ENCODE results near the gene ACAA2. TPM values are rescaled to one million over a fixed set of nuclear protein-coding genes. Genes with fewer than 3 reads are reported as not detected.

The ACAA2 gene
- 287 TPM for total RNA-seq
- long read RNA-seq, transcript ACAA2-201 (10 exons, 3,350 nt) = major isoform, 264 of 295 reads
- long read RNA-seq, partial matches to known transcripts = 9 of 295 reads
- long read RNA-seq, other reads (novel, unspliced or antisense) = 20 of 295 reads

GRCh38 chr18:49813319-49814146 lies at the start of gene ACAA2:
Gene ACAA2, minus strand, starts transcription at chr18:49813533. Its CDS starts 49 bp downstream, at chr18:49813484.
- H3K27me3 ChIP-seq (ENCODE audit: low read depth) = no peaks in the 10 kb centered on the region
- peak within 1 kb of the TSS; percentile 98 for H3K27ac ChIP-seq (replicated peaks)
- TF ChIP-seq CTCF (IDR thresholded peaks at IDR 0.05; ENCODE audit: borderline replicate concordance) = no peak
- H3K36me3 ChIP-seq = no peaks in the 10 kb centered on the region
- DNase-seq = peak; percentile 90
- intact Hi-C loops (cut with micrococcal nuclease) = no loop called here
- H3K4me3 ChIP-seq = peak within 1 kb of the TSS; percentile 84
- peaks cover 43% of the 10 kb centered on the region for H3K4me1 ChIP-seq
- H3K9me3 ChIP-seq (replicated peaks) = peaks cover 11% of the 10 kb centered on the region

- H3K4me1 ChIP-seq = peaks cover 3% of the 10 kb centered on the region
- intact Hi-C loops (cut with micrococcal nuclease) = loop anchor here (5.0 kb wide), 1 partner anchor 351 kb away; no protein-coding TSS in a partner anchor
- no peak overlapping the region for H3K27ac ChIP-seq (replicated peaks)
- no peak overlapping the region for H3K4me3 ChIP-seq
- no peaks in the 10 kb centered on the region for H3K9me3 ChIP-seq (replicated peaks)
- TF ChIP-seq CTCF (IDR thresholded peaks at IDR 0.05; ENCODE audit: borderline replicate concordance) = no peak
- DNase-seq = no peak
- peaks cover 21% of the 10 kb centered on the region for H3K27me3 ChIP-seq (ENCODE audit: low read depth)
- H3K36me3 ChIP-seq = no peaks in the 10 kb centered on the region
Observed at GRCh38 chr18:49862656-49863385, 49.5 kb upstream of the ACAA2 start.

GRCh38 chr18:49861659-49862058 lies 48.3 kb upstream of the ACAA2 start:
- intact Hi-C loops (cut with micrococcal nuclease) = loop anchor here (5.0 kb wide), 1 partner anchor 349 kb away; no protein-coding TSS in a partner anchor
- Histone ChIP-seq H3K27me3 (ENCODE audit: low read depth) (peaks cover 21% of the 10 kb centered on the region), H3K27ac (replicated peaks) (no peak overlapping the region), H3K36me3 (no peaks in the 10 kb centered on the region), H3K9me3 (replicated peaks) (no peaks in the 10 kb centered on the region), H3K4me3 (no peak overlapping the region), H3K4me1 (peaks cover 3% of the 10 kb centered on the region)
- TF ChIP-seq CTCF (IDR thresholded peaks at IDR 0.05; ENCODE audit: borderline replicate concordance) = no peak
- DNase-seq = no peak

GRCh38 chr18:49859725-49860124 lies 46.4 kb upstream of the ACAA2 start:
- H3K4me1 ChIP-seq = peaks cover 3% of the 10 kb centered on the region
- no peaks in the 10 kb centered on the region for H3K36me3 ChIP-seq
- intact Hi-C loops (cut with micrococcal nuclease) = loop anchor here (5.0 kb wide), 2 partner anchors 297 to 347 kb away; partner anchors contain the start of gene LIPG
- no peaks in the 10 kb centered on the region for H3K9me3 ChIP-seq (replicated peaks)
- DNase-seq = no peak
- TF ChIP-seq CTCF (IDR thresholded peaks at IDR 0.05; ENCODE audit: borderline replicate concordance) = no peak
- no peak overlapping the region for H3K4me3 ChIP-seq
- H3K27me3 ChIP-seq (ENCODE audit: low read depth) = peaks cover 18% of the 10 kb centered on the region
- no peak overlapping the region for H3K27ac ChIP-seq (replicated peaks)

- H3K4me1 ChIP-seq = peaks cover 3% of the 10 kb centered on the region
- DNase-seq = no peak
- peaks cover 14% of the 10 kb centered on the region for H3K27me3 ChIP-seq (ENCODE audit: low read depth)
- intact Hi-C loops (cut with micrococcal nuclease) = loop anchor here (5.0 kb wide), 1 partner anchor 297 kb away; the partner anchor contains the start of gene LIPG
- no peaks in the 10 kb centered on the region for H3K9me3 ChIP-seq (replicated peaks)
- H3K27ac ChIP-seq (replicated peaks) = no peak overlapping the region
- H3K36me3 ChIP-seq = no peaks in the 10 kb centered on the region
- no peak overlapping the region for H3K4me3 ChIP-seq
- no peak for TF ChIP-seq CTCF (IDR thresholded peaks at IDR 0.05; ENCODE audit: borderline replicate concordance)
Observed at GRCh38 chr18:49859021-49859359, 45.7 kb upstream of the ACAA2 start.

Measured in left ventricle myocardium inferior (tissue), 1 donor.